ENCODE results near the gene FADS2.

FADS2 gene

GRCh38 chr11:61905067-61905696 lies 77.1 kb downstream of the FADS2 start:
- no peaks in the 10 kb centered on the region for H3K79me2 ChIP-seq (ENCODE audit: control insufficient read depth, low read length)
- no peak overlapping the region for H3K4me3 ChIP-seq (ENCODE audit: low read length)
- no peak for TF ChIP-seq EZH2phosphoT487 (IDR thresholded peaks at IDR 0.05; ENCODE audit: borderline replicate concordance, low read length)
- no peak for TF ChIP-seq CTCF (IDR thresholded peaks at IDR 0.05; ENCODE audit: low read depth, low read length, poor library complexity, severe bottlenecking)
- H3F3A ChIP-seq (ENCODE audit: control insufficient read depth, insufficient read depth) = no peaks in the 10 kb centered on the region
- no peaks in the 10 kb centered on the region for H3K9me3 ChIP-seq (ENCODE audit: control insufficient read depth, insufficient read depth, low read length)
- H3K27ac ChIP-seq (ENCODE audit: low read depth, low read length) = no peak overlapping the region
- no peaks in the 10 kb centered on the region for H3K4me1 ChIP-seq (ENCODE audit: control insufficient read depth, low read length)
- no peaks in the 10 kb centered on the region for H3K9me2 ChIP-seq (replicated peaks; ENCODE audit: control insufficient read depth, low read length)
- no peaks in the 10 kb centered on the region for H4K20me1 ChIP-seq (ENCODE audit: control insufficient read depth, insufficient read depth, low read depth, low read length)
- peaks cover 3% of the 10 kb centered on the region; the same call in 1 of the 2 replicates for H3K27me3 ChIP-seq (ENCODE audit: control insufficient read depth, low read length)
- H3K36me3 ChIP-seq (ENCODE audit: control insufficient read depth, low read length) = no peaks in the 10 kb centered on the region
- no peak overlapping the region for H3K4me2 ChIP-seq (ENCODE audit: low read length)

GRCh38 chr11:61905801-61906521 lies 77.9 kb downstream of the FADS2 start:
- Histone ChIP-seq H3K79me2 (ENCODE audit: control insufficient read depth, low read length) (no peaks in the 10 kb centered on the region), H3K4me2 (ENCODE audit: low read length) (no peak overlapping the region), H3K27ac (ENCODE audit: low read depth, low read length) (no peak overlapping the region), H3K9me2 (replicated peaks; ENCODE audit: control insufficient read depth, low read length) (no peaks in the 10 kb centered on the region), H4K20me1 (ENCODE audit: control insufficient read depth, insufficient read depth, low read depth, low read length) (no peaks in the 10 kb centered on the region), H3F3A (ENCODE audit: control insufficient read depth, insufficient read depth) (no peaks in the 10 kb centered on the region), H3K9me3 (ENCODE audit: control insufficient read depth, insufficient read depth, low read length) (no peaks in the 10 kb centered on the region), H3K27me3 (ENCODE audit: control insufficient read depth, low read length) (peaks cover 3% of the 10 kb centered on the region; the same call in 1 of the 2 replicates), H3K4me3 (ENCODE audit: low read length) (no peak overlapping the region), H3K4me1 (ENCODE audit: control insufficient read depth, low read length) (no peaks in the 10 kb centered on the region), H3K36me3 (ENCODE audit: control insufficient read depth, low read length) (no peaks in the 10 kb centered on the region)
- TF ChIP-seq CTCF (IDR thresholded peaks at IDR 0.05; ENCODE audit: low read depth, low read length, poor library complexity, severe bottlenecking) (no peak), EZH2phosphoT487 (IDR thresholded peaks at IDR 0.05; ENCODE audit: borderline replicate concordance, low read length) (no peak)

- no peaks in the 10 kb centered on the region for H4K20me1 ChIP-seq (ENCODE audit: control insufficient read depth, insufficient read depth, low read depth, low read length)
- TF ChIP-seq CTCF (IDR thresholded peaks at IDR 0.05; ENCODE audit: low read depth, low read length, poor library complexity, severe bottlenecking) (no peak), EZH2phosphoT487 (IDR thresholded peaks at IDR 0.05; ENCODE audit: borderline replicate concordance, low read length) (no peak)
- no peaks in the 10 kb centered on the region for H3K9me3 ChIP-seq (ENCODE audit: control insufficient read depth, insufficient read depth, low read length)
- no peaks in the 10 kb centered on the region for H3K4me1 ChIP-seq (ENCODE audit: control insufficient read depth, low read length)
- H3K4me3 ChIP-seq (ENCODE audit: low read length) = no peak overlapping the region
- H3K9me2 ChIP-seq (replicated peaks; ENCODE audit: control insufficient read depth, low read length) = no peaks in the 10 kb centered on the region
- H3K36me3 ChIP-seq (ENCODE audit: control insufficient read depth, low read length) = no peaks in the 10 kb centered on the region
- H3K79me2 ChIP-seq (ENCODE audit: control insufficient read depth, low read length) = no peaks in the 10 kb centered on the region
- H3K27ac ChIP-seq (ENCODE audit: low read depth, low read length) = no peak overlapping the region
- H3K27me3 ChIP-seq (ENCODE audit: control insufficient read depth, low read length) = peaks cover 3% of the 10 kb centered on the region; the same call in 1 of the 2 replicates
- H3K4me2 ChIP-seq (ENCODE audit: low read length) = no peak overlapping the region
- H3F3A ChIP-seq (ENCODE audit: control insufficient read depth, insufficient read depth) = no peaks in the 10 kb centered on the region
These were observed 78.4 kb downstream of the FADS2 start for GRCh38 chr11:61906522-61906909.
